Measurements from ENCODE around the gene CLK4. TPM values are rescaled to one million over a fixed set of nuclear protein-coding genes. Genes with fewer than 3 reads are reported as not detected.
A peak's percentile ranks its signal among the peaks of the same experiment; 100 is the strongest.

The CLK4 gene
- total RNA-seq, 1 donor from 2014 or later = 28.6 TPM

DNA sequence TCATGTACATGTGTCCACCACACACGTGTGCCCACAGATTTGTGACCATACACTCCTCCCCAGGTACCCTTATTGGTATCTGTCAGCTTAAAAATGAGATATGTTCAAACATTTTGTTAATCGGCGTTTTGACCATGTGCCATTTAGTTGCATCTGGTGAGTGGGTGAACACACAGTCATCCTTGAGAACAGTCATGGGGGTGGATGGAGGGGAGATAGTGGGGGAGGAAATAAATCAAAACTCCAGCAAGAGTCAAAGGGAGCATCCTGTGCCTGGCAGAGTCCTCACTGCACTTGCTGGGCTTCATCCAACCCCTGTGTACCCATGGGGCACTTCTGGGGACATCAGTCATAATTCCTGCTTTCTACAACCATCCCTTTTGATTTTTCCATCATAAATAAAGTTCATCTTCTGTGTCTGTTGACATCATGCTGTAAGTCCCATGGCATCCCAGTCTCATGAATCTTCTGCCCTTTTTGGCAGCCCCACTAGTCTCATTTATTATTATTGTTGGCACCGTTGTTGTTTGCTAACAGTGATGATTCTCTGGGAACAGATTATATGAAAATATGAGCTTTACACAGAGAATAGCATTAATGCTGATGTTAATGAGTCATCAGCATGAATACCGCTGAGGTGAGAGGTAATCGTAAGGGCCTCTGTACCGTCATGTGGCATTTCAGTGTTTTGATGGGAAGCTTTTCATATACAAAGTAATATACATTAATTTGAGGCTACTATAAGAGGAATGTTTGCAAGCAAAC lies 24.4 kb upstream of the CLK4 start:
- no peak overlapping the region for H3K4me3 Mint-ChIP-seq

DNA sequence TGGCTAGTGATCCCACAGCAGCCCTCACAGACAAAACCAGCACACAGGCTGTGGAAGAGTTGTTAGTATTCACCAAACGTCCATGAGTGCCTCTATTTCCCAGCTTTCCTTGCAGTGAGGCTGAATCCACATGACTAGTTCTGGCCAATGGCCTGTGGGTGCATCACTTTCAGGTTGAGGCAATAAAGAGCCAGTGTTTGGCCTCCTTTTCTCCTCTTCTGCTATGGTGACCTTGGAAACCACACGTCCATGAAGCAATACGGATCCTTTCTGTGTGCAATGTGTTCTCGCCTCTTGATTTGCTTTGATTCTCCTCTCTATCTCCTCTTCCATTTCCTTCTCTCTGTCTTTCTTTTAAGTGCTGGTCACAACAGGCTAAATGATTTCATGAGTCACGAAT lies 23.4 kb upstream of the CLK4 start:
- intact Hi-C loops (cut with micrococcal nuclease) = no loop called here
- Mint-ChIP-seq H3K27ac (no peak overlapping the region), H3K27me3 (ENCODE audit: insufficient read depth) (no peaks in the 10 kb centered on the region), H3K9me3 (peaks cover 21% of the 10 kb centered on the region), H3K4me3 (no peak overlapping the region), H3K4me1 (ENCODE audit: low read depth) (no peaks in the 10 kb centered on the region), H3K36me3 (ENCODE audit: low read depth) (no peaks in the 10 kb centered on the region)
- DNase-seq (ENCODE audit: low spot score) = no peak

More for the DNA sequence above, 24.4 kb upstream of the CLK4 start:
- H3K36me3 Mint-ChIP-seq (ENCODE audit: low read depth) = no peaks in the 10 kb centered on the region
- peaks cover 21% of the 10 kb centered on the region for H3K9me3 Mint-ChIP-seq
- H3K4me1 Mint-ChIP-seq (ENCODE audit: low read depth) = no peaks in the 10 kb centered on the region
- no peak for DNase-seq (ENCODE audit: low spot score)
- H3K27ac Mint-ChIP-seq = no peak overlapping the region
- no peaks in the 10 kb centered on the region for H3K27me3 Mint-ChIP-seq (ENCODE audit: insufficient read depth)
- intact Hi-C loops (cut with micrococcal nuclease) = no loop called here

DNA sequence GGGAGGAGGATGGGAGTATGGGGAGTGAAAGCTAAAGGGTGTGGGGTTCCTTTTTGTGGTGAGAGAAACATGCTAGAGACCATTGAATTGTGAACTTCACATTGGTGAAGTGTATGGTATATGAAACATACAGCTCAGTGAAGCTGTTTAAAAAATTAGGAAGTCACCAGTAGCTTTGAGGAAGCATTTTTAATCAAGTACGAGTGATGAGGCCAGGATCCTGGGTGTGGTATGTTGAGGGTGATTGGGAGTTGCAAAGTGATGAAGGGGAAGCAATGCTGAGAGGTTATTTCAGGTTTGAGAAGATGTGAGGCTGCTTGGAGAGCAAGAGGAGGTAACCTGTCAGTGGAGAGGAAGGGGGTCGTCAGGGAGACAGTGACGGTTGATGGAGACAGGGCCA lies 22.7 kb upstream of the CLK4 start:
- Mint-ChIP-seq H3K27me3 (ENCODE audit: insufficient read depth) (no peaks in the 10 kb centered on the region), H3K27ac (no peak overlapping the region), H3K9me3 (peaks cover 21% of the 10 kb centered on the region), H3K36me3 (ENCODE audit: low read depth) (no peaks in the 10 kb centered on the region), H3K4me1 (ENCODE audit: low read depth) (no peaks in the 10 kb centered on the region), H3K4me3 (no peak overlapping the region)
- DNase-seq (ENCODE audit: low spot score) = no peak
- intact Hi-C loops (cut with micrococcal nuclease) = no loop called here

DNA sequence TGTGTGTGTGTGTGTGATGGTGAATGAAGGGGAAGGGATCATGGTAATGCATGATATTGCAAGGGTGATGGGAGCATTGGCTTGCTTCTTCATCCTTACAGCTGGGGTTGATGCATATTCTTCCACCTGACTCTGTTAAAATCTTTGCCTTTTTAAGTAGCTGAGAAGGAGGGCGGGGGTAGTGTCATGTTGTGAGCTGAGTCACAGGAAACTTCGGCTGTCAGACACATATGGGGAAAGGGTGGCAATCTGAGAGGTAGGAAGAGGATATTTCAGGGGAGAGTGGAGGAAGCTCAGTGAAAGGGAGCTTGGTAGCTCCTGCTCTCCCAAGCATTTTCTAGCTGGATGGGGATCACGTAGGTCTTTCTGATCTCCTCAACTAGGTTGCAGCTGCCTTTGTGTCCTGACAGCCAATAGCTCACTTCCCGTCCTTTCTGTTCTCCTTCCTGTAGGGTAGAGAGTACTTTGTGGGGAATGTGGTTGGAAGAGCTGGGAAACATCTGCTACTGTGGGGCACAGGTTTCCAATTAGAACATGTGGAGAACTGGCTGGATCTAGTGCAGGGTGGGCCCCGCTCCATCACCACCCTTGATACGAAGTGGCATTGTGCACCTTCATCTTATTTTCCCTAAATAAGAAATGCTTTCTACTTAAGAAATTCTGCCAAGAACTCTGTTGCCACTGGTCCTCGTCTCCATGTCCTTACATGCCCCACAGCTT lies 18.1 kb upstream of the CLK4 start:
- Mint-ChIP-seq H3K27me3 (ENCODE audit: insufficient read depth) (no peaks in the 10 kb centered on the region), H3K4me3 (no peak overlapping the region), H3K27ac (no peak overlapping the region), H3K36me3 (ENCODE audit: low read depth) (no peaks in the 10 kb centered on the region), H3K9me3 (peaks cover 16% of the 10 kb centered on the region), H3K4me1 (ENCODE audit: low read depth) (no peaks in the 10 kb centered on the region)
- intact Hi-C loops (cut with micrococcal nuclease) = no loop called here
- DNase-seq (ENCODE audit: low spot score) = no peak

DNA sequence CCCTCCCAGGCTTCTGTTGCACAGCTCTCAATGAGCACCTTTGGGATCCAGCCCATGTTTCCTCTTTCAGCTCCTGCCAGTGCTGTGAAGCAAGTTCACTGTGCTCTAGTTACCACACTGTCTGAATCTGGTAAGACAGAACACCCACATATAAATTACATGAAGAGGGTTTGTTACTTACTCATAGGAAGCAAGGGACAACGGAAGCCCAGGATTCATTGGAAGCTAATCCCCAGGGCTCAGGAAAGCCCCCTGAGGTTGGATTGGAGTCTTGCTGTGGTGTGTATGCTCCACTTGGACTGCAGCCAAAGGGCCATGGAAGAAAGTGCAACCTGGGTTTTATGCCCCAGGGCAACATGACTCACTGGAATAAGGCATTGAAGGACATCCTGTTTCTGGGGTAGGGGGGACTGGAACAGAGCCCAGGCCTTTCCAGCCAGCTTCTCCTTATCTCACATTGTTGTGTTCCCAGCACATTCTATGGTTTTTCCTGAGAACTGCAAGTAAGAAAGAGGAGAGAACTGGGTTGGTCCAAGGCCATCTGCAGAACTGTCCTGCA lies 15.6 kb upstream of the CLK4 start:
- intact Hi-C loops (cut with micrococcal nuclease) = no loop called here

DNA sequence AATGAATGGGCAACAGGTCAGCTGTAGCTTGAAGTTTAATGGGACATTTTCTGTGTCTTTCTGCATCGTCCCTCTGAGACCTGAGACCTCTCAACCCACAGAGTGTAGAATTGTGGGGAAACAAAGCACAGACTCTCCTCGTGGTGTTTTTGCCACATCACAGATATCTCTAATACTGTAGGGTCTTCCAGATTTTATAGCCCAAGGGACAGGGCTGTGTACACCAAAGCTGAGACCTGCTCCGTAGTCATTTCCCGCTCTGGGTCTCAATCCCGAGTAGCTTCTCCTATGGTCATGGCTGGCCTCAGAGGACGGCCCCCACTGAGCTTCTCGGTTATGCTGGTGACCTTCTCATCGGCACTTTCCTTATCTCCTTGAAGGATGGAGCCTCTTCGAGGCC lies 14.9 kb upstream of the CLK4 start:
- Mint-ChIP-seq H3K4me1 (ENCODE audit: low read depth) (no peaks in the 10 kb centered on the region), H3K9me3 (peaks cover 3% of the 10 kb centered on the region), H3K36me3 (ENCODE audit: low read depth) (no peaks in the 10 kb centered on the region), H3K4me3 (no peak overlapping the region), H3K27ac (no peak overlapping the region), H3K27me3 (ENCODE audit: insufficient read depth) (no peaks in the 10 kb centered on the region)
- no peak for DNase-seq (ENCODE audit: low spot score)
- intact Hi-C loops (cut with micrococcal nuclease) = no loop called here

More for the DNA sequence above, 15.6 kb upstream of the CLK4 start:
- H3K9me3 Mint-ChIP-seq = peaks cover 3% of the 10 kb centered on the region
- no peaks in the 10 kb centered on the region for H3K4me1 Mint-ChIP-seq (ENCODE audit: low read depth)
- no peak for DNase-seq (ENCODE audit: low spot score)
- H3K27me3 Mint-ChIP-seq (ENCODE audit: insufficient read depth) = no peaks in the 10 kb centered on the region
- H3K36me3 Mint-ChIP-seq (ENCODE audit: low read depth) = no peaks in the 10 kb centered on the region
- no peak overlapping the region for H3K27ac Mint-ChIP-seq
- H3K4me3 Mint-ChIP-seq = no peak overlapping the region

DNA sequence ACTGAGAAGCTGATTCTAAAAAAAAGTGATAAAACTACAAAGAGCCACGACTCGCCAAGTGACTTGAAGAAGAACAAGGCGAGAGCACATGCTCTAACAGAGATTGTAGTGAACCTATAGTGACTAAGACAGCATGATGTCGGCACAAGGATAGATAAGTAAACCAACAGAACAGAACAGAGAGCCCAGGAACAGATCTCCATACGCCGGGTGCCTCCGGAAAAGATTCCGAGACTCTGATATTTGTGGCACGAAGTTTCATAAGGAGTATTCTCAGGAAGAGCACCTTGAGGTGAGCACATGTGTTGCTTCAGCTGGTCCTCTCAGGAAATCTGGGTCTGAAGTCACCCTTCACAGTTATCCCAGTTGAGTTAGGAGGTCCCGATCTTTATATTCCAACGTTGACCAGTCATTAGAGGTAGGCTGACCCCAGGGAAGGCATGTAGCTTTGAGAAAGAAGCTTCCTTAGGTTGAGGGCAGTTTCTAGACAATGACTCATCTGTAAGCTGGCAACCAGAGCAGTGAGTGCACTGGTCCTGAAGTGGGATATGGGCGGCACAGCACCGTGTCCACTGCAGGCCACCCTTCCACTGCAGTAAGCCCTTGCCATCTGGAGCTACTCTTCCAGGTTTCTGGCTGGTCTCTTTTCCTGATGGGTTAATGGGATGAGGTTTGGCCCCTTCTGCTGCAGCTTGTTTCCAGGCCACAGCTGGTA lies 13.6 kb upstream of the CLK4 start:
- H3K27me3 Mint-ChIP-seq (ENCODE audit: insufficient read depth) = no peaks in the 10 kb centered on the region
- no peaks in the 10 kb centered on the region for H3K36me3 Mint-ChIP-seq (ENCODE audit: low read depth)
- intact Hi-C loops (cut with micrococcal nuclease) = no loop called here
- H3K4me3 Mint-ChIP-seq = no peak overlapping the region
- no peak overlapping the region for H3K27ac Mint-ChIP-seq
- no peaks in the 10 kb centered on the region for H3K4me1 Mint-ChIP-seq (ENCODE audit: low read depth)
- peaks cover 3% of the 10 kb centered on the region for H3K9me3 Mint-ChIP-seq
- DNase-seq (ENCODE audit: low spot score) = no peak

DNA sequence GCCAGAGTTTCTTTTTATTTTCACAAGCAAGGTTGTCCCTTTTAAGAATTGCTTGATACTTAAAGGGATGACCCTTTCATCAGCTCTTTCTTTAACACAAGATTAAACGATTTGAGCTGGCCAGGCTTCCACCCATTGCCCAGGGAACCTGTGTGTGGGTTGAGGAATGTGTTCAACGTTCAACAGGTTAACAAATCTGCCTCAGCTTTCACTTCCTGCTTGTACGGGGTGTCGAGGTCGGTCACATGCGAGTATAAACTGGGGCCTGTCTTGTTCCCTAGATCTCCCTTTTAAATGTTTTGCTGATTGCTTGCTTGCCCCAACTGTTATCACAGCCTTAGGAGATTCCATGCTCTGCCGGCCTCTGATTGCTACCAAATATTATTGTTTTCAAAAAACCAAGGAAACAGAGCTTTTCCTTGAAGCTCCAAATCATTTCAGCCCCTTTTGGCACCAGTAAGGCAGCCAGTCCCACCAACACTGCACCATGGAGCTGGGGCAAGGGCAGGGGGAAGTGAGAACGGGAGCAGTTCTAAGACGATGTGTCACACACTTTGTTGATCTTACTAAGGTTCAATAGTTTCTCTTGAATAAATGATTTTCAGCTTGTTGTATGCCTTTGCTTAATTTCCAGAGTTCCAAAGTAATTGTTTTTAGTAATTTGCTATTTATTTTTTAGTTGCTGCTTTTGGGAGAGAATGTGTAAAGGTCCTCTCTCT lies 10.7 kb upstream of the CLK4 start:
- no peak for DNase-seq (ENCODE audit: low spot score)
- intact Hi-C loops (cut with micrococcal nuclease) = no loop called here
- no peaks in the 10 kb centered on the region for H3K9me3 Mint-ChIP-seq
- H3K27ac Mint-ChIP-seq = no peak overlapping the region
- no peaks in the 10 kb centered on the region for H3K36me3 Mint-ChIP-seq (ENCODE audit: low read depth)
- H3K4me1 Mint-ChIP-seq (ENCODE audit: low read depth) = no peaks in the 10 kb centered on the region
- peaks cover 4% of the 10 kb centered on the region for H3K27me3 Mint-ChIP-seq (ENCODE audit: insufficient read depth)
- H3K4me3 Mint-ChIP-seq = no peak overlapping the region

DNA sequence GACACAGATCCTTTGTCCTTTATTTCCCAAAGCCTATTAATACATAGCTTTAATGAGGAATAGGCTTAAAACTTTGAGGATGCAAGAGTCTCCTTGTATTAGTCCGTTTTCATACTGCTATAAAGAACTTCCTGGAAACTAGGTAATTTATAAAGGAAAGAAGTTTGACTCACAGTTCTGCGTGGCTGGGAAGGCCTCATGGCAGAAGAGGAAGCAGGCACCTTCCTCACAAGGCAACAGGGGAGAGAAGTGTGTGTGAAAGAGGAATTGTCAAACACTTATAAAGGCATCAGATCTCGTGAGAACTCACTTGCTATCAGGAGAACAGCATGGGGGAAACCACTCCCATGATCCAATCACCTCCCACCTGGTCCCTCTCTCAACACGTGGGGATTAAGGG lies 5.4 kb upstream of the CLK4 start:
- intact Hi-C loops (cut with micrococcal nuclease) = no loop called here
- peaks cover 20% of the 10 kb centered on the region for H3K27me3 Mint-ChIP-seq (ENCODE audit: insufficient read depth)
- H3K36me3 Mint-ChIP-seq (ENCODE audit: low read depth) = peaks cover 2% of the 10 kb centered on the region
- no peak overlapping the region for H3K27ac Mint-ChIP-seq
- DNase-seq (ENCODE audit: low spot score) = no peak
- peaks cover 6% of the 10 kb centered on the region for H3K4me1 Mint-ChIP-seq (ENCODE audit: low read depth)
- no peak overlapping the region for H3K4me3 Mint-ChIP-seq
- H3K9me3 Mint-ChIP-seq = peaks cover 6% of the 10 kb centered on the region

DNA sequence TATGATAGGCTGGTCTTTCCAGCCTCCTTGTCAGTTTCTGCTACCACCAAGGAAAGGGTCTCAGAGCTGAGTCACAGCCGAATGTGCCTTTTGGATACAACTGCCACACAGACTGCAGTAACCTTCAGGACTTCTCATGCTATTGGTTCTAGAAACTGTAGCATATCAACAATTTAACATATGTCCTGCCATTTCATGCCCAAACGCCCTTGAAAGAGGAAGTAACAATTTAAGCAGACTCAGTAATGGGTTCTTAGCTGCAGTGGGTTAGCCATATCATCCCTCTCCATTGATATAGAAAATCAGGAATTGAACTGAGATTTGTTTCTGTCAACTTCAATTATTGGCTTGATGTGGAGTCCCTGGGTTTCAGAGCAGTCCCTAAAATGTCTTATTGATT lies 4.1 kb upstream of the CLK4 start:
- H3K36me3 Mint-ChIP-seq (ENCODE audit: low read depth) = peaks cover 2% of the 10 kb centered on the region
- DNase-seq (ENCODE audit: low spot score) = no peak
- intact Hi-C loops (cut with micrococcal nuclease) = no loop called here
- H3K27me3 Mint-ChIP-seq (ENCODE audit: insufficient read depth) = peaks cover 20% of the 10 kb centered on the region
- no peak overlapping the region for H3K27ac Mint-ChIP-seq
- no peak overlapping the region for H3K4me3 Mint-ChIP-seq
- peaks cover 6% of the 10 kb centered on the region for H3K4me1 Mint-ChIP-seq (ENCODE audit: low read depth)
- H3K9me3 Mint-ChIP-seq = peaks cover 6% of the 10 kb centered on the region

DNA sequence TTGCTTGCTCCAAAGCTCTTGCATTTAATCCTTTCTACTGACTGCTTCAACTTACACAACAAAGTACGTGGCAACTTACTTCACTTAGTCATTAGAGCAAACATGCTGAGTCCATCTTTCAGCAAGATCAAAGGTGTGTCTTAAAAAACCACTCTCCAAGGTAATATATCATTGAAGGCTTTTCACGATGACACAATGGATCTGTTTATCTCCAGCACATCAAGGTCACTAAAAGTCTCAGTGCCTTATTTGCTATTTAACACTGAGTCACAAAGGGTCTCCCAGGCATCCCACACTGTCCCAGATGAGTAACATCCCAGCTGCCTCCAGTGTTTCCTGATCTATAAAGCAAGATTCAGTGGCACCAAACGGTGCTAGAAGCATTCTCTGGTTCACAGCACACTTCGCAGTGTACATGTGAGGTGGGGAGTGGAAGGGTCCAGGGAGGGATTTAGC lies 3.7 kb upstream of the CLK4 start:
- Mint-ChIP-seq H3K36me3 (ENCODE audit: low read depth) (peaks cover 4% of the 10 kb centered on the region), H3K27ac (no peak overlapping the region), H3K4me1 (ENCODE audit: low read depth) (peaks cover 11% of the 10 kb centered on the region), H3K4me3 (no peak overlapping the region), H3K27me3 (ENCODE audit: insufficient read depth) (peaks cover 20% of the 10 kb centered on the region), H3K9me3 (peaks cover 6% of the 10 kb centered on the region)
- no peak for DNase-seq (ENCODE audit: low spot score)
- intact Hi-C loops (cut with micrococcal nuclease) = no loop called here

DNA sequence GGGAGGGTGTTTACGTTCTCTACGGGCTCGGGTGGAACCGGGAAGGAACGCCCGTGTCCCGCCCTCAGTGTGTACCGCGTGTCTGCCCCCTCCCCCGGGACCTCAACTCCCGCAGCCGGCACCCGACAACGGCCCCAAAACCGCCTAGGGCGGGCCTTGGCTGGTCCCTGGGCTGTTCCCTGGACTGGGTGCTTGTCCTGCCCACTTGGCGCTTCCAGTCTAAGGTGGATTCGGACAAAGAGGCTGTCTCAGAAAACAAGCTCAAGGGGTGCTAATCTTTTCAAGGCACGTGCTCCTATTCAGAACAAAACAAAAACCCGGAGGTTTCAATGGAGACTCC lies 379 bp upstream of the CLK4 start:
- peaks cover 14% of the 10 kb centered on the region for H3K36me3 Mint-ChIP-seq (ENCODE audit: low read depth)
- peaks cover 36% of the 10 kb centered on the region for H3K4me1 Mint-ChIP-seq (ENCODE audit: low read depth)
- DNase-seq (ENCODE audit: low spot score) = no peak
- peaks cover 14% of the 10 kb centered on the region for H3K27me3 Mint-ChIP-seq (ENCODE audit: insufficient read depth)
- peak overlapping the region; percentile 98 for H3K4me3 Mint-ChIP-seq
- peaks cover 6% of the 10 kb centered on the region for H3K9me3 Mint-ChIP-seq
- no peak overlapping the region for H3K27ac Mint-ChIP-seq
- intact Hi-C loops (cut with micrococcal nuclease) = loop anchor here (1.0 to 10.0 kb wide), 14 partner anchors 36 to 1445 kb away; partner anchors contain the start of genes CANX, COL23A1, HNRNPH1 and MAML1

Data from activated T-helper 1 cell treated with anti-CD3 and anti-CD28 coated beads, Interleukin-12 subunit alpha, Interleukin-12 subunit beta, Interleukin-2, Interleukin-4 antibody, amounts not matched to agents 30 ng/mL and 10 ng/mL and 1 ng/mL, durations not matched to agents 14 hours and 24 hours and 36 hours (primary cell).